H1 (cell line): ENCODE results near the gene ACTRT3.

ENCODE experiments used
- EP300 ChIP-seq, 2 experiments: IDR thresholded peaks; 1 replicate in 1 of 2; 2 replicates in 1 of 2; pipeline ENCODE4 v1.6.1; 2011 to 2012; ENCODE audit warnings: low read depth in 2 of 2, low read length in 2 of 2, mild to moderate bottlenecking in 2 of 2, borderline replicate concordance in 1 of 2, inconsistent platforms in 1 of 2, moderate library complexity in 1 of 2
- POLR2AphosphoS5 ChIP-seq: IDR thresholded peaks from 2 replicates; pipeline ENCODE4 v1.6.1; 2011; ENCODE audit warnings: low read depth, low read length
- TAF1 ChIP-seq: IDR thresholded peaks from 2 replicates; pipeline ENCODE4 v1.6.1; 2011; ENCODE audit warnings: mild to moderate bottlenecking, low read depth, low read length
- TF ChIP-seq, protein P1 (sequence below): IDR thresholded peaks from 2 replicates; pipeline ENCODE4 v1.6.1; 2012; ENCODE audit warnings: inconsistent platforms

- TF ChIP-seq POLR2AphosphoS5 (peak; percentile 97), EP300 (IDR thresholded peaks at IDR 0.05; ENCODE audit: borderline replicate concordance in 1 of 2, low read depth in 2 of 2, low read length in 2 of 2) (no peak), TAF1 (peak; percentile 82)
- TF ChIP-seq, protein P1, sequence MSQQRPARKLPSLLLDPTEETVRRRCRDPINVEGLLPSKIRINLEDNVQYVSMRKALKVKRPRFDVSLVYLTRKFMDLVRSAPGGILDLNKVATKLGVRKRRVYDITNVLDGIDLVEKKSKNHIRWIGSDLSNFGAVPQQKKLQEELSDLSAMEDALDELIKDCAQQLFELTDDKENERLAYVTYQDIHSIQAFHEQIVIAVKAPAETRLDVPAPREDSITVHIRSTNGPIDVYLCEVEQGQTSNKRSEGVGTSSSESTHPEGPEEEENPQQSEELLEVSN: no peak; the same call in 1 of the 2 replicates
Observed at GRCh38 chr3:169772897-169773816, 3.8 kb upstream of the ACTRT3 start, which contains the start of gene MYNN.
